ENCODE results near the gene AKR1D1.
"Not testable (repeated sequence)": the region's sequence is repeated elsewhere in the genome, so short reads cannot be mapped to it uniquely, and the experiment has no call there.

Gene AKR1D1

DNA sequence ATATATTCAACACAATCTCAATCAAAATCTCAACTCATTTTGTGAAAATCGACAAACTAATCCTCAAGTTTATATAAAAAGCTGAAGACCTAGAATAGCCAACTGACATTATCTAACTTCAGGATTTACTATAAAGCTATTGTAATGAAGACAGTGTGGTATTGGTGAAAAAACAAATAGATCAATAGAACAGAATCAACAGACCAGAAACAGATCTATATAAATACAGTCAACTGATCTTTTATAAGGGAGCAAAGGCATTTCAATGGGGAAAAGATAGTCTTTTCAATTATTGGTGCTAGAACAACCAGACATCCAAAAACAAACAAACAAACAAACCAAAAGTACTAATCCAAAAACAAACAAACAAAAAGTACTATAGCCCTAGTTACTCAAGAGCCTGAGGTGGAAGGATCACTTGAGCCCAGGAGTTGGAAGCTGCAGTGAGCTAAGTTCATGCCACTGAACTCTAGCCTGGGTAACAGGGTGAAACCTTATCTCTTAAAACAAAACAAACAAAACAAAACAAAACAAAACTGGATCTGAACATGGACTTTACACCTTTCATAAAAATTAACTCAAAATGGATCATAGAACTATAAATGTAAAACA lies 26.6 kb upstream of the AKR1D1 start:
- H3K4me3 ChIP-seq (ENCODE audit: low read depth, low read length), result no peak overlapping the region
- TF ChIP-seq ZNF585B (tag by site-specific recombination; IDR thresholded peaks at IDR 0.05) (no peak), ZNF114 (tag by site-specific recombination; IDR thresholded peaks at IDR 0.05) (no peak)
- TF ChIP-seq, protein P1, sequence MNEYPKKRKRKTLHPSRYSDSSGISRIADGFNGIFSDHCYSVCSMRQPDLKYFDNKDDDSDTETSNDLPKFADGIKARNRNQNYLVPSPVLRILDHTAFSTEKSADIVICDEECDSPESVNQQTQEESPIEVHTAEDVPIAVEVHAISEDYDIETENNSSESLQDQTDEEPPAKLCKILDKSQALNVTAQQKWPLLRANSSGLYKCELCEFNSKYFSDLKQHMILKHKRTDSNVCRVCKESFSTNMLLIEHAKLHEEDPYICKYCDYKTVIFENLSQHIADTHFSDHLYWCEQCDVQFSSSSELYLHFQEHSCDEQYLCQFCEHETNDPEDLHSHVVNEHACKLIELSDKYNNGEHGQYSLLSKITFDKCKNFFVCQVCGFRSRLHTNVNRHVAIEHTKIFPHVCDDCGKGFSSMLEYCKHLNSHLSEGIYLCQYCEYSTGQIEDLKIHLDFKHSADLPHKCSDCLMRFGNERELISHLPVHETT (tag by site-specific recombination; IDR thresholded peaks at IDR 0.05), result no peak
- TF ChIP-seq, protein P2, sequence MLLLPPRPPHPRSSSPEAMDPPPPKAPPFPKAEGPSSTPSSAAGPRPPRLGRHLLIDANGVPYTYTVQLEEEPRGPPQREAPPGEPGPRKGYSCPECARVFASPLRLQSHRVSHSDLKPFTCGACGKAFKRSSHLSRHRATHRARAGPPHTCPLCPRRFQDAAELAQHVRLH (tag by site-specific recombination; IDR thresholded peaks at IDR 0.05), result no peak
- TF ChIP-seq, protein P3, sequence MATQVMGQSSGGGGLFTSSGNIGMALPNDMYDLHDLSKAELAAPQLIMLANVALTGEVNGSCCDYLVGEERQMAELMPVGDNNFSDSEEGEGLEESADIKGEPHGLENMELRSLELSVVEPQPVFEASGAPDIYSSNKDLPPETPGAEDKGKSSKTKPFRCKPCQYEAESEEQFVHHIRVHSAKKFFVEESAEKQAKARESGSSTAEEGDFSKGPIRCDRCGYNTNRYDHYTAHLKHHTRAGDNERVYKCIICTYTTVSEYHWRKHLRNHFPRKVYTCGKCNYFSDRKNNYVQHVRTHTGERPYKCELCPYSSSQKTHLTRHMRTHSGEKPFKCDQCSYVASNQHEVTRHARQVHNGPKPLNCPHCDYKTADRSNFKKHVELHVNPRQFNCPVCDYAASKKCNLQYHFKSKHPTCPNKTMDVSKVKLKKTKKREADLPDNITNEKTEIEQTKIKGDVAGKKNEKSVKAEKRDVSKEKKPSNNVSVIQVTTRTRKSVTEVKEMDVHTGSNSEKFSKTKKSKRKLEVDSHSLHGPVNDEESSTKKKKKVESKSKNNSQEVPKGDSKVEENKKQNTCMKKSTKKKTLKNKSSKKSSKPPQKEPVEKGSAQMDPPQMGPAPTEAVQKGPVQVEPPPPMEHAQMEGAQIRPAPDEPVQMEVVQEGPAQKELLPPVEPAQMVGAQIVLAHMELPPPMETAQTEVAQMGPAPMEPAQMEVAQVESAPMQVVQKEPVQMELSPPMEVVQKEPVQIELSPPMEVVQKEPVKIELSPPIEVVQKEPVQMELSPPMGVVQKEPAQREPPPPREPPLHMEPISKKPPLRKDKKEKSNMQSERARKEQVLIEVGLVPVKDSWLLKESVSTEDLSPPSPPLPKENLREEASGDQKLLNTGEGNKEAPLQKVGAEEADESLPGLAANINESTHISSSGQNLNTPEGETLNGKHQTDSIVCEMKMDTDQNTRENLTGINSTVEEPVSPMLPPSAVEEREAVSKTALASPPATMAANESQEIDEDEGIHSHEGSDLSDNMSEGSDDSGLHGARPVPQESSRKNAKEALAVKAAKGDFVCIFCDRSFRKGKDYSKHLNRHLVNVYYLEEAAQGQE (tag by site-specific recombination; IDR thresholded peaks at IDR 0.05), result no peak
- H3K4me1 ChIP-seq (ENCODE audit: control insufficient read depth, insufficient read depth, low read length), result no peaks in the 10 kb centered on the region
- no peaks in the 10 kb centered on the region for H3K9me3 ChIP-seq (ENCODE audit: control insufficient read depth, insufficient read depth, low read depth, low read length)
- ChIA-PET CTCF (no interaction called here), POLR2A (no interaction called here)
- H3K27ac ChIP-seq (ENCODE audit: extremely low read depth, low read depth, low read length), result no peak overlapping the region
- H3K36me3 ChIP-seq (ENCODE audit: control insufficient read depth in 2 of 2, insufficient read depth in 1 of 2, low read length in 2 of 2), result no peaks in the 10 kb centered on the region

DNA sequence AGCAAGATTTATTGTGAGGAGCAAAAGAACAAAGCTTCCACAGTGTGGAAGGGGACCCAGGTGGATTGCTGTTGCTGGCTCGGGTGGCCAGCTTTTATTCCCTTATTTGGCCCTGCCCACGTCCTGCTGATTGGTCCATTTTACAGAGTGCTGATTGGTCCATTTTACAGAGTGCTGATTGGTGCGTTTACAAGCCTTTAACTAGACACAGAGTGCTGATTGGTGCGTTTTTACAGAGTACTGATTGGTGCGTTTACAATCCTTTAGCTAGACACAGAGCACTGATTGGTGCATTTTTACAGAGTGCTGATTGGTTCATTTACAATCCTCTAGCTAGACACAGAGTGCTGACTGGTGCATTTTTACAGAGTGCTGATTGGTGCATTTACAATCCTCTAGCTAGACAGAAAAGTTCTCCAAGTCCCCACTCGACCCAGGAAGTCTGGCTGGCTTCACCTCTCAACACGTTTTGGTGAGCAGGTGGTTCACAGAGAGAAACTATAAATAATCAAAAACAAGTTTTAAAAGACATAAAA lies 24.5 kb upstream of the AKR1D1 start:
- H3K9me3 ChIP-seq (ENCODE audit: control insufficient read depth, insufficient read depth, low read depth, low read length); H3K4me3 ChIP-seq (ENCODE audit: low read depth, low read length); POLR2A ChIA-PET; H3K36me3 ChIP-seq (ENCODE audit: control insufficient read depth in 2 of 2, insufficient read depth in 1 of 2, low read length in 2 of 2); CTCF ChIA-PET; H3K4me1 ChIP-seq (ENCODE audit: control insufficient read depth, insufficient read depth, low read length); H3K27ac ChIP-seq (ENCODE audit: extremely low read depth, low read depth, low read length): not testable (repeated sequence)

DNA sequence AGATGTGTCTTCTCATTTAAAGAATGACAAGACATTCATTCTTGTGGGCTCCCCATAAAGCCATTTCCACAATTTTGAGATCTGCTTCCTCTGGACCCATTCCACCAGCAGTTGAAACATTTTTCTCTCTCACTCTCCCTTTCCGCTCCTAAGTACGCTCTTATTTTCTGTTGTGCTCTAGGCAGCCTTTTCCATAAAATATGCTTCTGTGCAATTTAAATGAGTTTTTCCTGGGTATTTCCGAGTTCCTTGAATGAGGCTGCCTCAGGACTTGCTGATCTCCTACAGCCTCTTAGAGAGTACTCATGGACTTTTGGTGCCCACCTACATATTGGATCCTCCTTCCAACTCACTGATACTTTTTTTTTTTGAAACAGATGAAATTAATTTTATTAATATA lies 23.6 kb upstream of the AKR1D1 start:
- Histone ChIP-seq H3K9me3 (ENCODE audit: control insufficient read depth, insufficient read depth, low read depth, low read length) (no peaks in the 10 kb centered on the region), H3K27ac (ENCODE audit: extremely low read depth, low read depth, low read length) (no peak overlapping the region), H3K36me3 (ENCODE audit: control insufficient read depth in 2 of 2, insufficient read depth in 1 of 2, low read length in 2 of 2) (no peaks in the 10 kb centered on the region), H3K4me1 (ENCODE audit: control insufficient read depth, insufficient read depth, low read length) (no peaks in the 10 kb centered on the region), H3K4me3 (ENCODE audit: low read depth, low read length) (no peak overlapping the region)
- ChIA-PET CTCF (no interaction called here), POLR2A (no interaction called here)
- no peak for TF ChIP-seq SP3 (tag by site-specific recombination; IDR thresholded peaks at IDR 0.05)
- TF ChIP-seq ZNF121 (tag by site-specific recombination; IDR thresholded peaks at IDR 0.05), result no peak
- TF ChIP-seq, protein P4, sequence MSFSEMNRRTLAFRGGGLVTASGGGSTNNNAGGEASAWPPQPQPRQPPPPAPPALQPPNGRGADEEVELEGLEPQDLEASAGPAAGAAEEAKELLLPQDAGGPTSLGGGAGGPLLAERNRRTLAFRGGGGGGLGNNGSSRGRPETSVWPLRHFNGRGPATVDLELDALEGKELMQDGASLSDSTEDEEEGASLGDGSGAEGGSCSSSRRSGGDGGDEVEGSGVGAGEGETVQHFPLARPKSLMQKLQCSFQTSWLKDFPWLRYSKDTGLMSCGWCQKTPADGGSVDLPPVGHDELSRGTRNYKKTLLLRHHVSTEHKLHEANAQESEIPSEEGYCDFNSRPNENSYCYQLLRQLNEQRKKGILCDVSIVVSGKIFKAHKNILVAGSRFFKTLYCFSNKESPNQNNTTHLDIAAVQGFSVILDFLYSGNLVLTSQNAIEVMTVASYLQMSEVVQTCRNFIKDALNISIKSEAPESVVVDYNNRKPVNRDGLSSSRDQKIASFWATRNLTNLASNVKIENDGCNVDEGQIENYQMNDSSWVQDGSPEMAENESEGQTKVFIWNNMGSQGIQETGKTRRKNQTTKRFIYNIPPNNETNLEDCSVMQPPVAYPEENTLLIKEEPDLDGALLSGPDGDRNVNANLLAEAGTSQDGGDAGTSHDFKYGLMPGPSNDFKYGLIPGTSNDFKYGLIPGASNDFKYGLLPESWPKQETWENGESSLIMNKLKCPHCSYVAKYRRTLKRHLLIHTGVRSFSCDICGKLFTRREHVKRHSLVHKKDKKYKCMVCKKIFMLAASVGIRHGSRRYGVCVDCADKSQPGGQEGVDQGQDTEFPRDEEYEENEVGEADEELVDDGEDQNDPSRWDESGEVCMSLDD (tag by site-specific recombination; IDR thresholded peaks at IDR 0.05), result no peak
- no peak for TF ChIP-seq MEIS1 (CRISPR knock-in tag; IDR thresholded peaks at IDR 0.05; ENCODE audit: borderline replicate concordance)
- no peak for TF ChIP-seq ZNF776 (tag by site-specific recombination; IDR thresholded peaks at IDR 0.05; ENCODE audit: borderline replicate concordance)
- TF ChIP-seq, protein P5, sequence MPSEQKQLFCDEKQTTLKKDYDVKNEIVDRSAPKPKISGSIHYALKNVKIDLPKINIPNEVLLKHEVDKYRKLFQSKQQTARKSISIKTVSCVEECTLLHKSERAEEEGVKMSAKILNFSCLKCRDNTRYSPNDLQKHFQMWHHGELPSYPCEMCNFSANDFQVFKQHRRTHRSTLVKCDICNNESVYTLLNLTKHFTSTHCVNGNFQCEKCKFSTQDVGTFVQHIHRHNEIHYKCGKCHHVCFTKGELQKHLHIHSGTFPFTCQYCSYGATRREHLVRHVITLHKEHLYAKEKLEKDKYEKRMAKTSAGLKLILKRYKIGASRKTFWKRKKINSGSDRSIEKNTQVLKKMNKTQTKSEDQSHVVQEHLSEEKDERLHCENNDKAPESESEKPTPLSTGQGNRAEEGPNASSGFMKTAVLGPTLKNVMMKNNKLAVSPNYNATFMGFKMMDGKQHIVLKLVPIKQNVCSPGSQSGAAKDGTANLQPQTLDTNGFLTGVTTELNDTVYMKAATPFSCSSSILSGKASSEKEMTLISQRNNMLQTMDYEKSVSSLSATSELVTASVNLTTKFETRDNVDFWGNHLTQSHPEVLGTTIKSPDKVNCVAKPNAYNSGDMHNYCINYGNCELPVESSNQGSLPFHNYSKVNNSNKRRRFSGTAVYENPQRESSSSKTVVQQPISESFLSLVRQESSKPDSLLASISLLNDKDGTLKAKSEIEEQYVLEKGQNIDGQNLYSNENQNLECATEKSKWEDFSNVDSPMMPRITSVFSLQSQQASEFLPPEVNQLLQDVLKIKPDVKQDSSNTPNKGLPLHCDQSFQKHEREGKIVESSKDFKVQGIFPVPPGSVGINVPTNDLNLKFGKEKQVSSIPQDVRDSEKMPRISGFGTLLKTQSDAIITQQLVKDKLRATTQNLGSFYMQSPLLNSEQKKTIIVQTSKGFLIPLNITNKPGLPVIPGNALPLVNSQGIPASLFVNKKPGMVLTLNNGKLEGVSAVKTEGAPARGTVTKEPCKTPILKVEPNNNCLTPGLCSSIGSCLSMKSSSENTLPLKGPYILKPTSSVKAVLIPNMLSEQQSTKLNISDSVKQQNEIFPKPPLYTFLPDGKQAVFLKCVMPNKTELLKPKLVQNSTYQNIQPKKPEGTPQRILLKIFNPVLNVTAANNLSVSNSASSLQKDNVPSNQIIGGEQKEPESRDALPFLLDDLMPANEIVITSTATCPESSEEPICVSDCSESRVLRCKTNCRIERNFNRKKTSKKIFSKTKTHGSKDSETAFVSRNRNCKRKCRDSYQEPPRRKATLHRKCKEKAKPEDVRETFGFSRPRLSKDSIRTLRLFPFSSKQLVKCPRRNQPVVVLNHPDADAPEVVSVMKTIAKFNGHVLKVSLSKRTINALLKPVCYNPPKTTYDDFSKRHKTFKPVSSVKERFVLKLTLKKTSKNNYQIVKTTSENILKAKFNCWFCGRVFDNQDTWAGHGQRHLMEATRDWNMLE (tag by site-specific recombination; conservative IDR thresholded peaks at IDR 0.05; ENCODE audit: low read depth), result no peak
- no peak for TF ChIP-seq SALL2 (tag by site-specific recombination; IDR thresholded peaks at IDR 0.05; ENCODE audit: borderline replicate concordance)
- TF ChIP-seq, protein P6, sequence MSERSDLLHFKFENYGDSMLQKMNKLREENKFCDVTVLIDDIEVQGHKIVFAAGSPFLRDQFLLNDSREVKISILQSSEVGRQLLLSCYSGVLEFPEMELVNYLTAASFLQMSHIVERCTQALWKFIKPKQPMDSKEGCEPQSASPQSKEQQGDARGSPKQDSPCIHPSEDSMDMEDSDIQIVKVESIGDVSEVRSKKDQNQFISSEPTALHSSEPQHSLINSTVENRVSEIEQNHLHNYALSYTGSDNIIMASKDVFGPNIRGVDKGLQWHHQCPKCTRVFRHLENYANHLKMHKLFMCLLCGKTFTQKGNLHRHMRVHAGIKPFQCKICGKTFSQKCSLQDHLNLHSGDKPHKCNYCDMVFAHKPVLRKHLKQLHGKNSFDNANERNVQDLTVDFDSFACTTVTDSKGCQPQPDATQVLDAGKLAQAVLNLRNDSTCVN (tag by site-specific recombination; optimal IDR thresholded peaks at IDR 0.05), result no peak
- no peak for TF ChIP-seq KLF1 (tag by site-specific recombination; IDR thresholded peaks at IDR 0.05)
- TF ChIP-seq ZNF302 (tag by site-specific recombination; IDR thresholded peaks at IDR 0.05; ENCODE audit: low read depth), result no peak

Measured in HEK293 (cell line).